ENCODE measurements around the gene SPESP1.
"Not testable (repeated sequence)": the region's sequence is repeated elsewhere in the genome, so short reads cannot be mapped to it uniquely, and the experiment has no call there.

SPESP1 gene

DNA sequence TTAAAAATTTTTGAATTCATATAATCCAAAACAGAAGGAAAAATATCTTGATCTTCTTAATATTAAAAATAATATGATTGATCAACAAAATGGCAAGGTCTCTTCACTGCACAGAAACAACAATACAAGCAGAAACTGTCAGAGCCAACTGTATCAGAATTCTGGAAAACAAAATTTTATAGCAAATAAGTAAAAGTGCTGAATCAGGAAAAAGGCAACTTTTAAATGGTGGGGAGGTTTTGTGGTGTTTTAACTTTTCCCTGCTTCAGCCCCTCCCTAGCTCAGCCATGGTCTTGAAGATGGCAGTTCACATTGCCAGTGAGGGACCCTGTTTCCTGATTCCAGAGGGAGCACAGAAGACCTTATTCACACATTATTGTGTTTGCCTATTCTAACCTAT, 37.6 kb downstream of the SPESP1 start:
- H3K4me3 ChIP-seq (ENCODE audit: low read length), result no peak overlapping the region
- H3K9me3 ChIP-seq (ENCODE audit: control insufficient read depth, low read length), result no peaks in the 10 kb centered on the region
- H3K27me3 ChIP-seq (ENCODE audit: control insufficient read depth, insufficient read depth, low read length), result no peaks in the 10 kb centered on the region
- no peaks in the 10 kb centered on the region for H3K36me3 ChIP-seq (ENCODE audit: control insufficient read depth, insufficient read depth, low read length)
- H3K9ac ChIP-seq (ENCODE audit: low read length), result no peak overlapping the region
- no peaks in the 10 kb centered on the region for H3K4me1 ChIP-seq (ENCODE audit: control insufficient read depth, insufficient read depth, low read length)

DNA sequence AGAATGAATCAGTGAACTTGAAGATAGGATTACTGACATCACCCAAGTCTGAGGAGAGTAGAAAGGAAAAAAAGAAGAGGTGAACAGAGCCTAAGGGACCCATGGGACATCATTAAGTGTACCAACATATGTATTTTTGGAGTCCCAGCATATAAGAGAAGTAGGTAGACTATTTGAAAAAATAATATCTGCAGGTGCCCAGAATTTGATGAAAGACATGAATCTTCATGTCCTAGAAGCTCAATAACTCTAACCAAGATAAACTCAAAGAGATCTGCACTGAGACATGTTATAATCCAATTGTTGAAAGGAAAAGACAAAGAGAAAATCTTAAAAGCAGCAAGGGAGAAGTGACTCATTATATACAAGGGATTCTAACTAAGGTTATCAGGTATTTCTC, 39.0 kb downstream of the SPESP1 start:
- Histone ChIP-seq H3K9ac (ENCODE audit: low read length) (no peak overlapping the region), H3K4me1 (ENCODE audit: control insufficient read depth, insufficient read depth, low read length) (no peaks in the 10 kb centered on the region), H3K4me3 (ENCODE audit: low read length) (no peak overlapping the region), H3K9me3 (ENCODE audit: control insufficient read depth, low read length) (no peaks in the 10 kb centered on the region), H3K27me3 (ENCODE audit: control insufficient read depth, insufficient read depth, low read length) (no peaks in the 10 kb centered on the region), H3K36me3 (ENCODE audit: control insufficient read depth, insufficient read depth, low read length) (no peaks in the 10 kb centered on the region)

DNA sequence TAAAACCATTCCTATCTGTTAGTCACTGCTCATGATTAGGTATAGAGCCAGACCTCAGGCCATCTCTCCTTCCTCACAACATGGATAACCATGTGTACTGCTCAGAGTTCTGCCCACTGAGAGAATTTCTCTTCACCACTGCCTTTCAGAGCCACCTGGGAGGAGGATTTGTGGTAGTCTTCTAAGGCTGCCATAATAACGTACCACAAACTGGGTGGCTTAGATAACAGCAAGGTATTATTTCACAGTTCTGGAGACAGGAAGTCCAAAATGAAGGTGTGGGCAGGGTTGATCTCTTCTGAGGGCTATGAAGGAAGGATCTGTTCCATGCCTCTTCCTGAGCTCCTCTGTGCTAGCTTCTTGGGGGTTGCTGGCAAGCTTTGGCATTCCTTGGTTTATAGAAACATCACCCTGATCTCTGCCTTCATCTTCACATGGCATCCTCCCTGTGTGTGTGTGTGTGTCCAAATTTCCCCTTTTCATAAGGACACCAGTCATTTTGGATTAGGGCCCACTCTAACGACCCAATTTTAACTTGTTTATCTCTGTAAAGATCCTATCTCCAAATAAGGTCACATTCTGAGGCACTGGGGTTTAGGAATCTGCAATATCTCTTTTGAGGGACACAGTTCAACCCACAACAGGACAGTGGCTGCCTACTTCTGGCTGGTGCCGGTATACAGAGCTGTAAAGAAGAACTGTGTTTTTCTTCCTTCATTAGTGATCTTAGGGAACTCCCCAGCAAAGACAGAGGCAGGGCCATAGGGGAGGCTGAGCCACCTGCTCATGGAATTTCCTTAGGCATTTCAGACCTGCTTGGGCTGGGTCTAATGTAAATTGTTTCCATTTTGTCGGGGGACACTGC, 42.1 kb downstream of the SPESP1 start:
- Histone ChIP-seq H3K27me3 (ENCODE audit: control insufficient read depth, insufficient read depth, low read length) (no peaks in the 10 kb centered on the region), H3K9me3 (ENCODE audit: control insufficient read depth, low read length) (no peaks in the 10 kb centered on the region), H3K4me1 (ENCODE audit: control insufficient read depth, insufficient read depth, low read length) (no peaks in the 10 kb centered on the region), H3K9ac (ENCODE audit: low read length) (no peak overlapping the region), H3K36me3 (ENCODE audit: control insufficient read depth, insufficient read depth, low read length) (no peaks in the 10 kb centered on the region), H3K4me3 (ENCODE audit: low read length) (no peak overlapping the region)

DNA sequence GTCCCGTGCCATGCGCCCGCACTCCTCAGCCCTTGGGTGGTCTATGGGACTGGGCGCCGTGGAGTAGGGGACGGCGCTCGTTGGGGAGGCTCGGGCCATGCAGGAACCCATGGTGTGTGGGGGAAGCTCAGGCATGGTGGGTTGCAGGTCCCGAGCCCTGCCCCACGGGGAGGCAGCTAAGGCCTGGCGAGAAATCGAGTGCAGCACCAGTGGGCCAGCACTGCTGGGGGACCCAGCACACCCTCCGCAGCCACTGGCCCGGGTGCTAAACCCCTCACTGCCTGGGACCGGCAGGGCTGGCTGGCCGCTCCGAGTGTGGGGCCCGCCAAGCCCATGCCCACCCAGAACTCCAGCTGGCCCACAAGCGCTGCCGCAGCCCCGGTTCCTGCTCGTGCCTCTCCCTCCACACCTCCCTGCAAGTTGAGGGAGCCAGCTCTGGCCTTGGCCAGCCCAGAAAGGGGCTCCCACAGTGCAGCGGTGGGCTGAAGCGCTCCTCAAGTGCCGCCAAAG, 45.4 kb downstream of the SPESP1 start:
- not testable (repeated sequence) for H3K9me3 ChIP-seq (ENCODE audit: control insufficient read depth, low read length); H3K4me1 ChIP-seq (ENCODE audit: control insufficient read depth, insufficient read depth, low read length); H3K9ac ChIP-seq (ENCODE audit: low read length); H3K4me3 ChIP-seq (ENCODE audit: low read length); H3K36me3 ChIP-seq (ENCODE audit: control insufficient read depth, insufficient read depth, low read length); H3K27me3 ChIP-seq (ENCODE audit: control insufficient read depth, insufficient read depth, low read length)

DNA sequence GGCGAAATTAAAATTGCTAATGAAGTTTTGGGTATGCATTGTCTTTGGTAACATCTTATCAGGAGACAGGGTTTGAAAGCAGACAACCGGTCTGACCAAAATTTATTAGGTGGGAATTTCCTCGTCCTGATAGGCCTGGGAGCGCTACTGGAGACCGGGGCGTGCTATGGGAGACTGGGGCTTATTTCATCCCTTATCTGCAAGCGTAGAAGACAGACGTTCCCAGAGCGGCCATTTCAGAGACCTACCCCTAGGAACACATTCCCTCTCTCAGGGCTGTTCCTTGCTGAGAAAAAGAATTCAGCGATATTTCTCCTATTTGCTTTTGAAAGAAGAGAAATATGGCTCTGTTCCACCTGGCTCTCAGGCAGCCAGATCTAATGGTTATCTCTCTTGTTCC, 47.1 kb downstream of the SPESP1 start:
- not testable (repeated sequence) for H3K9ac ChIP-seq (ENCODE audit: low read length); H3K9me3 ChIP-seq (ENCODE audit: control insufficient read depth, low read length); H3K27me3 ChIP-seq (ENCODE audit: control insufficient read depth, insufficient read depth, low read length); H3K4me3 ChIP-seq (ENCODE audit: low read length); H3K4me1 ChIP-seq (ENCODE audit: control insufficient read depth, insufficient read depth, low read length); H3K36me3 ChIP-seq (ENCODE audit: control insufficient read depth, insufficient read depth, low read length)

DNA sequence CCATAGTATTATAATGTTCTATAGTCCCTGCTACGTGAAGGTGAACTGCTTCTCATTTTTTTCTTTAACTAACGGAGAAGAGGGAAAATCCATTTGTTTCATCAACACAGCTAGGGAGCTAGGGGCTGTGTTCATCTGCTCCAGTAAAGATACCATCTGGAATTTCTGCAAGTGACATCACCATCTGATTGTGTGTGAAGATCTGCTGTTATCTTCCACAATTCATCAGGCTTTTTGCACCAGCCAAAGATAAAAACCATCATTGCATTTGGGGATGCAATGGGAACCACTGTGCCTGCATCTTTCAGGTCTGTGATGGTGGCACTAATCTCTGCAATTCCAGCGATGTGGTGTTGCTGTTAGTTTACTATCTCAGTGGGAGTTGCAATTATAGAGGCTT, 48.7 kb downstream of the SPESP1 start:
- Histone ChIP-seq H3K27me3 (ENCODE audit: control insufficient read depth, insufficient read depth, low read length) (no peaks in the 10 kb centered on the region), H3K4me1 (ENCODE audit: control insufficient read depth, insufficient read depth, low read length) (no peaks in the 10 kb centered on the region), H3K9me3 (ENCODE audit: control insufficient read depth, low read length) (no peaks in the 10 kb centered on the region), H3K36me3 (ENCODE audit: control insufficient read depth, insufficient read depth, low read length) (no peaks in the 10 kb centered on the region), H3K9ac (ENCODE audit: low read length) (no peak overlapping the region), H3K4me3 (ENCODE audit: low read length) (no peak overlapping the region)

DNA sequence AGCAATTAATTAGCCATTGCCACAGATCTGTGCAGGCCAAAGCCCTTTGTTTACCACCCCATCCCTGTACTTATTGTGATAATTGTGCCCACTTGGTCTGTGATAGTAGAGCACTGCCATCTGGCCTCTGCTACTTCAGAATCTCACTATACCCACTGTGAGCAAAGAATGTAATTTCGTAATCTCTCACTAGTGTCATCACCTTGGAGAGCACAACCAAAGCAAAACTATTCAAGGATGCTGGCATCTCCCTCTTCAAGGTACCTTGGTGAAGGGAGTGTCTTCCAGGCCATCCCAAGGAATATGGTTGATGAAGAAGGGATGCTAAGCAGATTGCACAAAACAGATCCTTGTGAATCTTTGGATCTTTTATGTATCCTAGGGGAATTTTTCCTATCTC, 49.5 kb downstream of the SPESP1 start:
- no peak overlapping the region for H3K4me3 ChIP-seq (ENCODE audit: low read length)
- H3K9me3 ChIP-seq (ENCODE audit: control insufficient read depth, low read length), result no peaks in the 10 kb centered on the region
- H3K27me3 ChIP-seq (ENCODE audit: control insufficient read depth, insufficient read depth, low read length), result no peaks in the 10 kb centered on the region
- no peaks in the 10 kb centered on the region for H3K4me1 ChIP-seq (ENCODE audit: control insufficient read depth, insufficient read depth, low read length)
- H3K36me3 ChIP-seq (ENCODE audit: control insufficient read depth, insufficient read depth, low read length), result no peaks in the 10 kb centered on the region
- H3K9ac ChIP-seq (ENCODE audit: low read length), result no peak overlapping the region

DNA sequence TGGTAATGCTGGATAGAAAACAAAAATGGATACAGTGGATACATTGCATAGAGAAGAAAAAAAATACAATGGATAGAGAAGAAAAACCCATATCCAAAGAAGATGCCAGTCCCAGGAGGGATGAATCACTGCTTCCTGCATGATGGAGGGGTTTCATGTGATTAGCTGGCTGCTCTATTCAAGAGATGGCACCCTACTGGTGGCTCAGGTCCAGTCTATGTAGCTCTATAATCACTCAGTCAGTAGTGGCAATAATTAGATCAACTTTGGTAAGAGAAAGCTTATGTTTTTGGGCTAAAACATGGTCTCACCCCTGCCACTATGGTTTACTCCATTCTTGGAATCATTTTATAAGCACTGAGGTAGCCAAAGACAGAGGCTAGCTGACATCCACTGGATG, 50.5 kb downstream of the SPESP1 start:
- Histone ChIP-seq H3K36me3 (ENCODE audit: control insufficient read depth, insufficient read depth, low read length) (no peaks in the 10 kb centered on the region), H3K4me3 (ENCODE audit: low read length) (no peak overlapping the region), H3K27me3 (ENCODE audit: control insufficient read depth, insufficient read depth, low read length) (no peaks in the 10 kb centered on the region), H3K9me3 (ENCODE audit: control insufficient read depth, low read length) (no peaks in the 10 kb centered on the region), H3K4me1 (ENCODE audit: control insufficient read depth, insufficient read depth, low read length) (no peaks in the 10 kb centered on the region), H3K9ac (ENCODE audit: low read length) (no peak overlapping the region)

DNA sequence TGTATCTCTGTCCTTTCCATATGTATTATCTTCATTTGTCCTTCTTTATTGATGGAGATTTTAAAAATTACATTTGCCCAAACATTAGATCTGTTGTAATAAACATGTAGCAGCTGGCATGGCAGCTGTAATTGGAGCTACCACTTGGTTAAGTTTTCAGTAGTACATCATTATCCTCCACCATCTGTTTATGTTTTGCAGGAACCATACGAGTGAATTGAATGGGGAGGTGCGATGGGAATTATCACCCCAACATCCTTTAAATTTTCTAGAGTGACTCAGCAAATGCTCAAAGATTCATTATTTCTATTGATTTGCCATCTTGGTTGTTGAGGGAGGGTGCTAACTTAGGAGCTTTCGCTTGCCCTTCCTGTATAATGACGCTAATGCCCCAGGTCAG, 51.6 kb downstream of the SPESP1 start:
- Histone ChIP-seq H3K4me1 (ENCODE audit: control insufficient read depth, insufficient read depth, low read length) (no peaks in the 10 kb centered on the region), H3K4me3 (ENCODE audit: low read length) (no peak overlapping the region), H3K27me3 (ENCODE audit: control insufficient read depth, insufficient read depth, low read length) (no peaks in the 10 kb centered on the region), H3K9me3 (ENCODE audit: control insufficient read depth, low read length) (no peaks in the 10 kb centered on the region), H3K9ac (ENCODE audit: low read length) (no peak overlapping the region), H3K36me3 (ENCODE audit: control insufficient read depth, insufficient read depth, low read length) (no peaks in the 10 kb centered on the region)

DNA sequence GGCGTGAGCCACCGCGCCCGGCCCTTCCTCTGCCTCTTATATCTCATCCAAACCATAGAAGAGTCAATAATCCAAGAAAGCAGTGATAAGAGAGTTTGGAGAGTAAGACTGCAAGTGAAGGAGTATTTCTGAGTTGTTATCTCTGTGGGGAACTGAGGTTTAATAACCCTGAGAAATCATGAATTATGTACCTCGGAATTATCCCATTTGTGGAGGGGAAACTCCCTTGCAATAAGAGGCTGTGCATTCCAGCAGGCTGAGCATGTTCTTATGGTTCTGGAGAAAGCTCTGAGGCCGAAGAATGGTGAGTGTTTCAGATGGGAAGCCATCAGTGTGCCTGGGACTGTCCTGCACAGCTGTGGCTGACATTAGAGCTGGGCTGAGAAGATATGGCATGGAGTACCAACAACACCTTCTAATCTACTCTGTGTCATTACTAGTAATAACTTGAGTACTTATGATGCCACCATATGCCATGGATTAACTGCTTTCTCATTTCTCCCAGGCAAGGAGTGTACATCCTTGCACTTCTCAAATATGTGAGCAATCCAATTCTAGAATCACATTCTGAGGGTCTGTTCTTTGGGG, 52.7 kb downstream of the SPESP1 start:
- no peaks in the 10 kb centered on the region for H3K27me3 ChIP-seq (ENCODE audit: control insufficient read depth, insufficient read depth, low read length)

DNA sequence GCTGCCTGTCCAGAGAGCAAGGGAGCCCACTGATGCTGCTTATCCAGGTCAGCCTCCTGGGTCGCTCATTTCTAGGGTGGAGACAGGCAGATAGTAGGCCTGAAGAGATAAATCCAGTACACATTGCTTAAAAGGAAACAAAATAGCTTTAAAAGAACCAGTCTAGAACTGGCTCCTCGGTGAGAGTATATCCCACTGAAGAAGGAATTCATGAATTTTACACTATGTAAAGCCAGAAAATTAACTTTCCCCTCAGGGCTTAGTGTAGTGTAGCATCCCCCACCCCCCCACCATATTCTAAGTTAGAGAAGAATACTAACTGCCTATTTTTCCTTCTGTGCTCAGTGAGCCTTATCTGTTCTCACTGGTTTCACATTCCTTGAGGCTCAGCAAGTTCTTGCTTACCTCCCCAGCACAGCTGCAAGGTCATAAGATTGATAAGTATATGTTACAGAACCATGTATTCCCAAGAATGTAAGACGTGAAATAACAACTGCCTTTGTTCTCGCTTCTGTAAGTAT, 53.7 kb downstream of the SPESP1 start:
- H3K36me3 ChIP-seq (ENCODE audit: control insufficient read depth, insufficient read depth, low read length), result no peaks in the 10 kb centered on the region
- no peaks in the 10 kb centered on the region for H3K27me3 ChIP-seq (ENCODE audit: control insufficient read depth, insufficient read depth, low read length)
- H3K9me3 ChIP-seq (ENCODE audit: control insufficient read depth, low read length), result no peaks in the 10 kb centered on the region
- H3K4me1 ChIP-seq (ENCODE audit: control insufficient read depth, insufficient read depth, low read length), result no peaks in the 10 kb centered on the region
- H3K9ac ChIP-seq (ENCODE audit: low read length), result no peak overlapping the region
- H3K4me3 ChIP-seq (ENCODE audit: low read length), result no peak overlapping the region

More for the DNA sequence above, 52.7 kb downstream of the SPESP1 start:
- no peaks in the 10 kb centered on the region for H3K9me3 ChIP-seq (ENCODE audit: control insufficient read depth, low read length)
- no peaks in the 10 kb centered on the region for H3K36me3 ChIP-seq (ENCODE audit: control insufficient read depth, insufficient read depth, low read length)
- no peak overlapping the region for H3K4me3 ChIP-seq (ENCODE audit: low read length)
- H3K4me1 ChIP-seq (ENCODE audit: control insufficient read depth, insufficient read depth, low read length), result no peaks in the 10 kb centered on the region
- no peak overlapping the region for H3K9ac ChIP-seq (ENCODE audit: low read length)

DNA sequence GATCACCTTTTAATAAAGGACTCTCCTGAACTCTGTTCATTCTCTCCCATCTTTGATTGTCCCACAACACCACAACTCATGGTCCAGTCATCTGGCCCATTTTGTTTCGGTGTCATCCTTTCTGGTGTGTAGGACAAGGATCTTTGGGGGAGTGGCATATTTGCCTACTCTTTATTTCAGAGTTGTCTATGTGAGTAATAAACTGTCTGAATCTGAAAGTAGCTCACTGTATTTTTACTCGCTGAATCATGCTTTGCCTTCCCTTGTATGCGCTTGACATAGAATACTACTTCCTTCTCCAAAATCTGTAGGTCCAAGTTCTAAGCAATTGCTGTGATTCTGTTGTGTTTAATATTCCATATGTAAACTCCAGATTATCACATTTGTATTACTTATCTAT, 54.3 kb downstream of the SPESP1 start:
- Histone ChIP-seq H3K36me3 (ENCODE audit: control insufficient read depth, insufficient read depth, low read length) (no peaks in the 10 kb centered on the region), H3K9ac (ENCODE audit: low read length) (no peak overlapping the region), H3K4me1 (ENCODE audit: control insufficient read depth, insufficient read depth, low read length) (no peaks in the 10 kb centered on the region), H3K27me3 (ENCODE audit: control insufficient read depth, insufficient read depth, low read length) (no peaks in the 10 kb centered on the region), H3K9me3 (ENCODE audit: control insufficient read depth, low read length) (no peaks in the 10 kb centered on the region), H3K4me3 (ENCODE audit: low read length) (no peak overlapping the region)

All from mucosa of stomach (tissue), 1 donor.